GM18858 (cell line): ENCODE results near the gene FBLIM1.

Experiments
- ATAC-seq: cut with Tn5 transposase; IDR thresholded peaks from one replicate; pipeline ENCODE4 v1.9.1; 2021; ENCODE audit not compliant: unreplicated experiment

FBLIM1 gene

GRCh38 chr1:15730936-15731335 lies 27.7 kb upstream of the FBLIM1 start:
- no peak for ATAC-seq

- no peak for ATAC-seq
Observed at GRCh38 chr1:15731735-15732685, 26.6 kb upstream of the FBLIM1 start.

GRCh38 chr1:15732686-15733081 lies 25.9 kb upstream of the FBLIM1 start:
- ATAC-seq = no peak

- no peak for ATAC-seq
Observed at GRCh38 chr1:15733218-15733725, 25.3 kb upstream of the FBLIM1 start.

DNA sequence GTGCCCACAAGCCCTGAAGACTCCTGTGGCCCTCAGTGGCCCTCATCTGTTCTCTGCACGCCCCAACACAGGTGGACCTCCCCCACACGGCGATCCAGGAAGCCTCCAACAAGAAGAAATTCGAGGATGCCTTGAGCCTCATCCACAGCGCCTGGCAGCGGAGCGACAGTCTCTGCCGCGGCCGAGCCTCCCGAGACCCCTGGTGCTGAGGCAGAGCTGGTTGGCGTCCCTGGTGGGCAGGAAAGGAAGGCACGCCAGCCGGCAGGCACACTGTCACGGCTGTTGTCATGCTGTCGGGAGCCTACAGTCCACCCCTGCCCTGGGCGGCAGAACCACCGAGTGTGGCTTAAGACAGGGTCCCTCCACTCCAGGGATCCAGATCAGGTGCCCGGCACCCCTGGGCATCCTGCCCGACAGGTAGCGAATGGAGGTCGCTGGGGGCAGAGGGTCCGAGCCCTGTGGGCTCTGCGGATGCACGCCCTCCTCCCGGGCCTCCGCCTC lies 24.8 kb upstream of the FBLIM1 start:
- ATAC-seq = no peak

- no peak for ATAC-seq
Observed at GRCh38 chr1:15734296-15734695, 24.3 kb upstream of the FBLIM1 start.

DNA sequence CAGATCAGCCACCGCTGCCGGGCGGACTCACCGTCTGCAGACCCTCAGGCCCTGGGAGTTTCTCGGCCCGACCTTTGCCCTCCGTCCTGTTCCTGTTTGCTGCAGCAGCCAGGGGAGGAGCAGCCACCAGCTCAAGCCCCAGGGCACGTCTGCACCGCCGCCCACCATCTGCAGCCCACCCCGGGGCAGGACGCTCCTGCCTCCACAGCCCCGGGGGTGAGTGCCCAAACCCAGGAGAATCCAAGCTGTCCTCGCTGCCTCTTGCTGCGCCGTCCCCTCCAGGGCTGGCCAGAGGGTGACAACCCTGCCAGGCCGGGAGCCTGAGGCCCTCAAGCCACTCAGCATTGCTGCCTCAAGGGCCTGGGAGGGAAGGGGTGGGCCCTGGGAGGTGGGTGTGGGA lies 23.7 kb upstream of the FBLIM1 start:
- no peak for ATAC-seq

DNA sequence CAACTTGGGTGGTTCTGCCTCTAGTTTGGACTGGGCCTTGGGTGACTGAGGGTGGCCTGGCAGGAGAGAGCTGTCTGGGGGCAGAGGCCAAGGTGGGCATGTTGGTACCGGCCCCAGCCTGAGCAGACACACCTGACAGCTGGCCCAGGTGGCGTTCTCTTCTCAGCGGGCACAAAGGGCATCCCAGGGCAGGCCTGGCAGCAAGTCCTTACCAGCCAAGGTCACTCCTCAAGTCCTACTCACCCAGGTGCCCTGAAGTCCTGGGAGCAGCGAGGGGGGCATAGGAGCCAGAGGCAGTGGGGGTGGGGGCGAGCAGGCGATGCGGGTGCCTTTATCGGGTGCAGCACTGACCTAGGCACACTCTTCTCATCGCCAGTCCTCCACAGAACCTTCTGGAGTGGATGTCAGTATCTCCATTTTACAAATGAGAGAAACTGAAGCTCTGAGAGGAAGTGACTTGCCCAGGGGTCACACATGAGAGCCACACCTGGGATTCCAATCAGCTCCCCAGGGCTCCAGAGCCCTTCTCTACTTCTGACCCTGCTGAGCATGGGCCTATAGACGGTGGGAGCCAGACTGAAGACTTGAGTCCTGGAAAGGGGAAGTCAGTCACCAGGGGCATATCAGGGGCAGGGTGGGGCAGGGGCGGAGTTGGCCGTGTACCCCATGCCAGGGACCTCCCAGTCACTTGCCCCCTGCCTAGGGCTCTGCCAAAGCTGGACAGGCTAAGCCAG lies 23.1 kb upstream of the FBLIM1 start:
- no peak for ATAC-seq

GRCh38 chr1:15736038-15736891 lies 22.3 kb upstream of the FBLIM1 start, which contains the start of gene SLC25A34:
Gene SLC25A34, plus strand, starts transcription at chr1:15736258. Its CDS starts 228 bp downstream, at chr1:15736486.
- no peak for ATAC-seq

DNA sequence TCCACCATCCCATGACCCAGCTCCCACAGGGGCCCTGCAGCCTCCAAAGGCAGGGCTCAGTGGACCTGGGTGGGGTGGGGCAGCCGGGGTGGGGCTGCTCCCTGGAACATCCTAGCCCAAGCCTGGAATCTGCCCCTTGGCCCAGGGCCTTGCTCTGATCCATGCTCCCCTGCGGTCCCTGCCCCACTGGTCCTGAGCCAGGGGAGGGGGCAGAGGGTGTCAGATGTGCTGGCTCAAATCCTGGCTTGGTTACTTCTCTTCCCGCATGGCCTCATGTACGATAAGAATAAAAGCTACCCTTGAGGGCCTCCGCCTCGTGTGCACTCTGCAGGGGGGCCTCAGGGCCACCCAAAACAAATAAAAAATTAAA lies 21.7 kb upstream of the FBLIM1 start:
- no peak for ATAC-seq

- no peak for ATAC-seq
Observed at GRCh38 chr1:15737324-15738319, 21.0 kb upstream of the FBLIM1 start.

DNA sequence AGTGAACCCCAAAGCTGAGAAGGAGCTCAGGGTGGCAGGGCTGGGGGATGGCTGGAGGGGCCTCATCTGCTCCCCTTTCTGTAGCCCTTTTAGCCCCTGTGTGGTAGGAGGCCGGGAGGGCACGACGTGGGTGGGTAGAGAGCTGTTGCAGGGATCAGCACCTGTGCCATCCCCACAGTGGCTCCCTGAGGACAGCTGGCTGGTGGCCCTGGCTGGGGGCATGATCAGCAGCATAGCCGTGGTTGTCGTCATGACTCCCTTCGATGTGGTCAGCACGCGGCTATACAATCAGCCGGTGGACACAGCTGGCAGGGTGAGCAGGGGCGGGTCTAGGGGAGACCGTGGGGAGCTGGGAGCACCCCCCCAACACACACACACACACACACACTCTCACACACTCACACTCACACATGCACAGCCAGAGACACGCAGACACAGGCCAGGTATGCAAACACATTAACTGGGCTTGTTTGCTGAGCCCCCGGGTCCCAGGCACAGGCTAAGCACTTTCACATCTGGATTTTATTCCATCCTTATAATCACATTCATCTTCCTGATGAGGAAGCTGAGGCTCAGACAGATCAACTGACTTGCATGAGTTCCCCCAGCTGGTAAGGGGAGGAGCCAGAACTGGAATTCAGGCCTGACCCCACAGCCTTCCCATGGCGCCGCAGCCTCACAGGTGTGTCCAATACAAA lies 20.0 kb upstream of the FBLIM1 start:
- ATAC-seq = no peak

- no peak for ATAC-seq
Observed at GRCh38 chr1:15739259-15739658, 19.3 kb upstream of the FBLIM1 start.

DNA sequence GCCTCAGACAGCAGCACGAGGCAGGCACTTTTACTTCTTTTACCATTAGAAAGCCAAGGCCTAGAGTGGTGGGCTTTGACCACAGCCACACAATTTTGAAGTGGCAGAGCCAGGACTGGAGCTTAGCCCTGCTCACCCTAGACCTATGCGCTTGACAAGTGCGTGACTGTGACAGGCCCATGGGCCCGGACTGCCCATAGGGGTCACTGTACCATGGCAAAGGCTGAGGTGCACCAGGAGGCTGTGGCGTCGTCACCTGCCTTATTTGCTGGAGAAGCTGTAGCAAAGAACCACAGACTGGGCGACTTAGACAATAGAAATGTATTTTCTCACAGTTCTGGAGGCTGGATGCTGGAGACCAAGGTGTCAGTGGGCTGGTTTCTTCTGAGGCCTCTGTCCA lies 18.9 kb upstream of the FBLIM1 start:
- ATAC-seq = no peak

- ATAC-seq = no peak
Observed at GRCh38 chr1:15740924-15741850, 17.4 kb upstream of the FBLIM1 start.

DNA sequence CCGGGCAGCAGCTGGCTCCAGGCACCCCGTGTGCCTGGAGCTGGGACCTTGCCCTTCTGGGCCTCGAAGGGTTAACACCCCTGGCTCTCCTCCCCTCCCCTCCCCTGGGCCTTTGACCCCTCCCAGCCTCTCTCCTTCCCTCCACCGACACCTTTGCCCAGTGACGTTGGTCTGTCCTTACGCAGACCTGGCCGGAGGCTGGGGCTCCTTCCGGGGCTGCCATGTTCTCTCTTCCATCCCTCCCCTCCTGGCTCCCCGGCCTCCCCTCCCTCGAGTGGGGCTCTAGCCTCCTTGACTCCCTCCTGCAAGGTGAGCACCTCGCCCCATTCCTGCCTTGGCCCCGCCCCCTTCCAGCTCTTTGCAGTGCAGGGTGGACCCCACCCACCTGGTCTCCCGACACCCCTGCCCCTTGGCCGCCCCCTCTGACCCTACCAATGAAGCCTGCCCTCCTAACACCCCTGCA lies 16.2 kb upstream of the FBLIM1 start, which contains the start of gene TMEM82:
TSS of gene TMEM82 (plus strand) at position 161 of the 463 bp plus-strand sequence. CDS start at position 222, 61 bp downstream.
- no peak for ATAC-seq

DNA sequence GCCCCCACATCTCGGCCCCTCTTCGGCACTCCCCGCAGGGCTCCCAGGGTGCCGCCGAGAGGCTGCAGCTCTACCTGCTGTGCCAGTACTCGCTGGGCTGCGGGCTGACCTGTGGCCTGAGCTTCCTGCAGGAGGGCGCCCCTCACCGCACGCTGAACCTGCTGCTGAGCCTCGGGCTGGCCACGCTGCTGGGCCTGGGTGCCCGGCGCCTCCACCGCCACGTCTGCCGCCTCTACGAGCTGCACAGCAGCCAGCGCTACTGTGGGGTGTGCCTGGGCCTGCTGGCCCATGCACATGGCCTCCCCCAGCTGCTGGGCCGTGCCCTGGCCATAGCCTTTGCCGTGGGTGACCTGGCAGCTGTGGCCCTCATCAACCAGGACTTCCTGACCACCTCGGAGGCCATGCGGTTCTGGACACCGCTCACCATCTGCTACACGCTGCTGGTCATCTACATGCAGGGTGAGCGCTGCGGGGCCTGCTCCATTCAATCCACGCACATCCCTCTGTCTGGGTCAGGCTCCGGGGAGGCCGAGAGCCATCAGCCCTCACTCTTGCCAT lies 14.4 kb upstream of the FBLIM1 start:
- no peak for ATAC-seq
